ENCODE measurements around the gene IGFL1.
"Not testable (repeated sequence)": the region's sequence is repeated elsewhere in the genome, so short reads cannot be mapped to it uniquely, and the experiment has no call there.

The IGFL1 gene

DNA sequence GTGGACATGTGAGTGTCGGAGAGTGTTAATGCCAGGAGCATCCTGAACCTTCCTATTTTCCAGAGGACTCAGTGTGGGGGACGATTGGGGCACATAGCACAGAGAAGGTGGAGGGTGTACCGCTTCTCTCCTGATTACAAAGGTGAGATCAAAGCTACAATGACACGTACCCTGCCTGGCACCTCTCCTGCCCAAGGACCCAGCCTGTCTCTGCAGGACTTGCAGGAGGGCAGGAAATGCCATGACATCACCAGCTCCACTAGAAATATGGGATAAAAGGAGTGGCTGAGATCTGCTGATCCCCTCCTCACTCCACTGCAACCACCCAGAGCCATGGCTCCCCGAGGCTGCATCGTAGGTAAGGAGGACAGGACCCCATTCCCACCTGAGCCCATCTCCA lies at the start of gene IGFL1:
Gene IGFL1, plus strand, starts transcription at position 301 of the 400 bp plus-strand sequence. Its CDS starts 33 bp downstream, at position 334.
- DNase-seq (ENCODE audit: low spot score) = no peak

DNA sequence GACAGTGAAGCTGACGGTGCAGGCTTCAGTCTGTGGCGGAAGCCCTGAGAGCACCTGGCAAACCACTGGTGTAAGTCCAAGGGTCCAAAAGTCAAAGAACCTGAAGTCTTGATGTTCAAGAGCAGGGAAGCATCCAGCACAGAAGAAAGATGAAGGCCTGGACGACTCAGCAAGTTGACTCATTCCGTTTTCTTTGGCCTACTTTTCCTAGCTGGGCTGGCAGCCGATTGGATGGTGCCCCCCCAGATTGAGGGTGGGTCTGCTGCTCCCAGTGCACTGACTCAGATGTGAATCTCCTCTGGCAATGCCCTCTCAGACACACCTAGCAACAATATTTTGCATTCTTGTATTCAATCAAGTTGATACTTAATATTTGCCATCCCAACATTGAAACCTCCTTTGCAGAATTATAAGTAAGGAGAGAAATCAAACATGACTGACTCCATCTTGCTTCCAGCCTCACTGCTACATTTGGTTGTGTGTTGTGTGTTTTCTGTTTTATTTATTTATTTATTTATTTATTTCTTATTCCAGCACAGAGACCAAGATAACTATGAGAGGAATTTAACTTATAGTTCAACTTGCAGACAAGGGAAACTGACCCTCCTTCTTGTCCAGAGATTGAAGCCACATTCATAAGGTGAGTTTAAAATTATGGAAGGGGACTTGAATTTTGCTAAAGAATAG lies 48.7 kb upstream of the IGFL1 start:
- no peak for DNase-seq (ENCODE audit: low spot score)

DNA sequence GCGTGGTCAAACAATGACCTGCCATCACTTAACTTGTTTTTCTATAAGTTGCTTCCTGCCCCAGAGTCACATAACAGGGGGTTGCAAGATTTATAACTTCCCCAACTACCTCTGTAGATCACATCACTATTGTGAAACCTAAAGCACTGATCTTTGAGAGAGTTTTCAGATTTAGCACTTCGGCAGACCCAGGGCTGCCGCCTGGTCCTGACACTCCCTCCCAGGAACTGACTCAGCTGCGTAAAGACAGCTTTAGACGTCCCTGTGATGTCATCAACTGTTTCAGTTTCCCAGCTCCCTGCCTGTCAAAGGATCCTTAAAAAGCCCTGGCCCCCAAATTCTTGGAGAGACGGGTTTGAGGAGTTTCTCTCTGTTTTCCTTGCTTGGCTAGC lies 48.2 kb upstream of the IGFL1 start:
- DNase-seq (ENCODE audit: low spot score) = peak; percentile 8

DNA sequence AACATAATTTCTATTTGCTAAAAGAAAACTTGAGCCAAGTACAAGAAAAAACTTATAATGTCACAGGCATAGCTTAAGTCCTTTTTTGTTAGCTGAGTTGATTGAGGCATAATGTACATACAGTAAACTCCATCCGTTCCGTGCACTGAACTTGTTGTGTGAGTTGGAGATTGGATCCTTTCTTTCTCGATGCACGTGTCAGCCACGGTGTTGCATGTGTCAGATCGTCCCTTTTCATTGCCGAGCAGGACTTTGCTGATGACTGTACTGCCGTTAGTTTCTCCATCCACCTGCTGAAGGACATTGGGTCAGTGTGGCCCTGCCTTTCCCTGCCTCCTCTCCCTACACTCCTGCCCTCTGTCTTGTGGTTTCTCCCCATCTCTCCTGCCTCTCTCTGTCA lies 47.1 kb upstream of the IGFL1 start:
- DNase-seq (ENCODE audit: low spot score) = no peak

DNA sequence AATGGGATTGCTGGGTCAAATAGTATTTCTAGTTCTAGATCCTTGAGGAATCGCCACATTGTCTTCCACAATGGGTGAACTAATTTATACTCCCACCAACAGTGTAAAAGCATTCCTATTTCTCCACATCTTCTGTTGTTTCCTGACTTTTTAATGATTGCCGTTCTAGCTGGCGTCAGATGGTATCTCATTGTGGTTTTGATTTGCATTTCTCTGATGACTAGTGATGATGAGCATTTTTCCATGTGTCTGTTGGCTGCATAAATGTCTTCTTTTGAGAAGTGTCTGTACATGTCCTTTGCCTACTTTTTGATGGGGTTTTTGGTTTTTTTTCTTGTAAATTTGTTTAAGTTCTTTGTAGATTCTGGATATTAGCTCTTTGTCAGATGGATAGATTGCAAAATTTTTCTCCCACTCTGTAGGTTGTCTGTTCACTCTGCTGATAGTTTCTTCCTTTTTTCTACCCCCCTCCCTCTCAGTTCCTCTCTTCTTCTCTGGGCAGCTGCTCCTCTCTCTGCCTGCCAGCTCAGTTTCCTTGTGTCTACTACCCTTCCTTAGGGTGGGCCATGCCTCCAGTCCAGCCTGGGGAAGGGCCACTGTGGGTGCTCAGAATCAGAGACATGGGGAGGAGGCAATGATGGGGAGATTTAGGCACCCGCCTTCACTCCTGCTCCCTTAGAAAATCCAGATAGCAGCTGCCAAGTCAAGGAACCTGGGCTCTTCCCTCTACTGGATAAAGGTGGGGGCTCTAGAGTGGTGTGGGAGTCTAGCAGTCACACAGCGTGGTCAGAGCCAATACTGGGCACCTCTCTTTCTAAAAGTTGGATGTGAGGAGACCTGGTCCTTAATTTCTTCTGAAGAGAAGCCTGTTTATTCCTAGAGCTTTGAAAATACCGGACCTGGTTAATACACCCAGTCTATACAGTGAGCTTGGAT lies 44.5 kb upstream of the IGFL1 start:
- DNase-seq (ENCODE audit: low spot score) = not testable (repeated sequence)

DNA sequence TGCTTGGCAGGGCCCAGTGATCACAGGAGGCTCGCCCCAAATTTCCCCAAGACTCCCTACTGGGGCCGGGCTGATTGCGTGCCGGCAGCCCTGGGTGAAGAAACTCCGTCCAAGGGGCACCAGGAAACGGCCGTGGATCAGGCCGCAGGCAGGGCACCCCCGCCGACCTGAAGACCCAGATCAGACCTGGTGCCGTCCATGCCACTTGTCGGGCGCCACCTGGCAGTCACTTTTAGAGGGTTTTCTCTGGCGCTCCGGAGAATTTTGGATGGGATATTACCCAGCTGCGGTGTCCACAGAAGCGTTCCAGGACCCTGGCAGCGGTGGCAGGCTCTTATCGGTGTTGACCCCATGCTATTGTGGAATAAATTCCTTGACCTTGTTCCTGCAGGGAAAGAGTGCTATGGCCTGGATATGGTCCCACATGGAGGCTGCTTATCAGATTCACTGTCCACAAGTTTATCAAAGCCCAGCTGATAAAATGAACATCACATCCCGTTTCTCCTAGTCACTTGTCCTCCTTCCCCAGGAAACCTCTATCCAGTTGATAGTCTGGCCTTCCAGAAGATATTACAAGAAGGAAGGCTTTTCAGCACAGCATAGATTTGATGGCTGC lies 43.3 kb upstream of the IGFL1 start:
- no peak for DNase-seq (ENCODE audit: low spot score)

DNA sequence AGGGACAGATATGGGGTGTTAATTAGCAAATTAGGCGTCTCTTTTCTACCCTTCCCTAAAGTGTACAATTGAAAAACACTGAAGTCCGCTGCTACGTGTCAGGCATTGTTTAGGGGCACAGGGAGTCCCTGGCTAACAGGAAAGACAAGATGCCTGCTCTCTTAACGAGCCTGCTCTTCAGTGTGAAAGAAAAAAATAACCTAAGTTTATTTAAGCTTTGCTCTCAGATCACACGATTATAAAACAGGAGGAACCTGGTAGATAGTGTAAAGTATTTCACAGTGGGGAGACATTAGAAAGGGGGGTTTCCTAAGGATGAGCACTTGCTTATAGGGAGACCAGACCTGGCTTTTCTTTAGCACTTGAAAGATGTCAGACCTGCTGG lies 42.8 kb upstream of the IGFL1 start:
- no peak for DNase-seq (ENCODE audit: low spot score)

DNA sequence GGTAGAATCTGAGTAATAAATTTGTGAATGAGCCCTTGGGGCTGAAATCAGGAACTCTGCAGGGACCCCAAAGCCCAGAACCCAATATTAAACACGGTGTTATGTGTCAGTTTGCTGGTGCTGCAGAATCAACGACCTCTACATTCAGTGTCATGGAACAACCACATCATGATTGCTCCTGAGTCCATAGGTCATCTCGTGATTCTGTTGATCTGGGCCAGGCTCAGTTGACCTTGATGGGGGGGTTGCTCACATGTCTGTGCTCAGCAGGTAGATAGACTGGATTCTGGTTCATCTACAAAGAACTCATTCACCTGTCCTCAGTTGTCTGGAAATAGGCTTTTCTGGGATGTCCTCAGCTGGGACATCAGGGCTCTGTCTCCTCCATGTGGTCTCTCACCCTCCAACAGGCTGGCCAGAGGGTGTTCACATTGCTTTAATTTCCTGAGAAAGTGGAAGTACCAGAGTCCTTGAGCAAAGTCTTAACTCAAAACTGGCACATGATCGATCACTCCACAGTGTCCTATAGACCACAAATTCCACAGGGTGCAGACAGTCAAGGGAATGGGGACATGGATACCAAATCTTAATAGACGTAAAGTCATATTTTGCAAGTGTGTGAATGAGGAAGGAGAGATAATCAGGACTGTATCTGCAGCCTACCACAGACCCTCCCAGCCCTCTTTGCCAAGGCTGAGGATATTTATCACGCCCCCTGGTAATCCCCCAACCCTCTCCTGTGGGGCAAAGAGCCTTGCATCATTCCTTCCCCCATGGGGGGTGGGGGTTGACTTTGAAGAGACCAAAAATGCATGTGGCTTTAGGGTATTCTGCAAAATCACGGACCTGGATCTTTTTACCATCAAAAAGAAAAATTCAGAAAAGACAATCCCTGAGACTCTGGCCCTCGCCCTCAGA lies 39.3 kb upstream of the IGFL1 start:
- DNase-seq (ENCODE audit: low spot score) = no peak

DNA sequence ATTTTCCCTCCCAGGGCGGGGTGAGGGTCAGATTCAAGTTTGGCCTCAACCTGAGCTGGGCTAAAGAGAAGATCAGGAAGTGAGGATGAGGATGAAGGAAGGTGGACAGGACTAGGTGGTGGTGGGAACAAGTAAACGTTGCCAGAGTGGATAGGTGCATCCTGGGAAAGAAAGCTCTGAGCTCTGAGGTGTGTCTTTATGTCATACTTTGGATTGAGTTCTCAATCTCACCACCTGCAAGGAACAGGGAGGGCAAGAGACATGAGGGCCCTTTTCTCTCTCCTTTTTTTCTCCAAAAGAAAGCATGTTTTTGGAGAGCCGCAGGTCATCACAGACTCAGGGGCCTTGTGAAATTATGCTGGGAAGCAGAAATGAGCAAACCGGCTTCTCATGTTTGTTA lies 38.2 kb upstream of the IGFL1 start:
- no peak for DNase-seq (ENCODE audit: low spot score)

DNA sequence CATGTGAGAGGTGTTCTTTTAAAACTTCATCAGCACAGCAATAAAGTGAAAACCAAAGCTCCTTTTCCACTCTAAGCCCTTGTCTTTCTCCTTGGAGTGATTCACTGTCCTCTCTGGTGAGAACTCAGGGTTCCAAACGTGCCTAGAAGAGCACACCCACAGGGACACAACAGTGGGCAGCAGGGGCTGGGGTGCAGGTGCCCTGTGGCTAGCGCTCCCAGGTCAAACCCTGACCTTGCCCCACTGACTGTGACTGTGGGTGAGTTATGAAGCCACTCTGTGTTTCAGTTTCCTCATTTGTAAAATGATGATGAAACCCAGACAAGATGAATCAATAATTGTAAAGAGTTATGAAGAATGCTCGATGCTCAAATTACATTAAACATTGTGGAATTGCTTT lies 37.6 kb upstream of the IGFL1 start:
- no peak for DNase-seq (ENCODE audit: low spot score)

DNA sequence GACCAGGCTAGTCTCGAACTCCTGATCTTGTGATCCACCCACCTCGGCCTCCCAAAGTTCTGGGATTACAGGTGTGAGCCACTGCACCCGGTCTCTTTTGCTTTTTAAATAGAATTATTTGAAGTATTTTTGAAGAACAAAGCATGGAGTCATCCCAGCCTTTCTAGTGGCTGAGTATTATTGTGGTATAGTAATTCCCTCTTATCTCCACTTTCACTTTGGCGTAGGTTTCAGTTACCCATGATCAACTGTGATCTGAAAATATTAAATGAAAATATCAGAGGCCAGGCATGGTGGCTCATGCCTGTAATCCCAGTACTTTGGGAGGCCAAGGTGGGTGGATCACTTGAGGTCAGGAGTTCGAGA lies 36.9 kb upstream of the IGFL1 start:
- not testable (repeated sequence) for DNase-seq (ENCODE audit: low spot score)

DNA sequence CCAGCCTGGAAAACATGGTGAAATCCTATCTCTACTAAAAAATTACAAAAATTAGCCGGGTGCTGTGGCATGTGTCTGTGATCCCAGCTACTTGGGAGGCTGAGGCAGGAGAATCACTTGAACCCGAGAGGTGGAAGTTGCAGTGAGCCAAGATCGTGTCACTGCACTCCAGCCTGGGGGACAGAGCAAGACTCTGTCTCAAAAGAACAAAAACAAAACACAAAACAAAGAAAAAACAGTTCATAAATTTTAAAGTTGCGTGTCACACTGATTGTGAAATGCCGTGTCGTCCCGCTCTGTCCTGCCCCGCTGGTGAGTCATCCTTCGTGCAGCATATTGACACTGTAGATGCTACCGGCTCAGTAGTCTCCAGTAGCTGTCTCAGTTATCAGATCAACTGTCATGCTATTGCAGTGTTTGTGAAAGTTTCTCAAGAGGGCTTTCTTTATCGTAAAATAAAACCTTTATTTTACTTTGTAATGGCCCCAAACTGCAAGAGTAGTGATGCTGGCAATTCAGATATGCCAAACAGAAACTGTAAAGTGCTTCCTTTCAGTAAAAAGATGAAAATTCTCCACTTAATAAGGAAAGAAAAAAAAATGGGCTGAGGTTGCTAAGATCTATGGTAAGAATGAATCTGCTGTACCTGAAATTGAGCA lies 36.4 kb upstream of the IGFL1 start:
- DNase-seq (ENCODE audit: low spot score) = peak; percentile 44

DNA sequence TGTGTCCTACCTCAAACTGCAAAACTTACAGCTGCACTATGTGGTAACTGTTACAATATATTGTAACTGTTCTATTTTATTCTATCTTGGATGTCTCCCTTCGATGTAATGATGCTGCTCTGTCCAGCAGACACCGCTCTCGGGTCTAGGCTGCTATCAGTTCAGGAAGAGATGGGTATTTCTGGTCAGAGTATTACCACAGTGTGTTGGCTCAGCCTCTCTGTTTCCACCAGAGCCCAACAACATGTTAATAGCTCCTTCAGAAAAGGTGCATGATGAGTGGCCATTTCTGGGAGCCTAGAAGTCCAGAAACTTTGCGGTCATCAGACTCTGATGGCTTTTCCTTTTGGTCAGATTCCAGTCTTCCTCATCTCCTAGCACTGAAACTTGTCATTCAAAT lies 35.9 kb upstream of the IGFL1 start:
- no peak for DNase-seq (ENCODE audit: low spot score)

DNA sequence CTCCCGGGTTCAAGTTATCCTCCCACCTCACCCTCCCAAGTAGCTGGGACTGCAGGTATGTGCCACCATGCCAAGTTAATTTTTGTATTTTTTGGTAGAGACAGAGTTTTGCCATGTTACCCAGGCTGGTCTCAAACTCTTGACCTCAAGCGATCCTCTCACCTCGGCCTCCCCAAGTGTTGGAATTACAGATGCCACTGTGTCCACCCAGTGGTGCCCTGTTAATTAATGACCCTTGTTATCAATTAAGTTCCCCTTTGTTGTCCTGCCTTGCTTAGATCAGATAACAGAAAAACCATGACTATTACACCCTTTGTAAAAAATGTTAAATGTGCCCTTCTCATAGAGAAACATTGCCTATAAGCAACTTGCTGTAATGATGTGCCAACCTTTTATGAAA lies 34.4 kb upstream of the IGFL1 start:
- DNase-seq (ENCODE audit: low spot score) = no peak

DNA sequence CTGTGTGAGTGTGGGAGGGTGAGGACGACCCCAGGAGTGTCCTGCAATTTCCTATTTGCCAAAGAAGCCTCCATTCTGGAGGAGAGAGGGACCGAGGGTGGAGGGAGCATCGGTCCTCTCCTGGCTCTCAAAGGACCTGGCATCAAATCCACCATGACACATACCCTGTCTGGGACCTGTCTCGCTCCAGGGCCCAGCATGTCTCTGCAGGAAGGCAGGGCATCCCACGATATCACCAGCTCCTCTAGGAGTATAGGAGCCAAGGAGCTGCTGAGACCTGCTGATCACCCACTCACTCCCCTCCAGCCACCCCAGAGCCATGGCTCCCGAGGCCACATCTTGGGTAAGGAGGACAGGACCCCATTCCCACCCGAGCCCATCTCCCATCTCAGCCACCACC lies 33.6 kb upstream of the IGFL1 start:
- DNase-seq (ENCODE audit: low spot score) = not testable (repeated sequence)

DNA sequence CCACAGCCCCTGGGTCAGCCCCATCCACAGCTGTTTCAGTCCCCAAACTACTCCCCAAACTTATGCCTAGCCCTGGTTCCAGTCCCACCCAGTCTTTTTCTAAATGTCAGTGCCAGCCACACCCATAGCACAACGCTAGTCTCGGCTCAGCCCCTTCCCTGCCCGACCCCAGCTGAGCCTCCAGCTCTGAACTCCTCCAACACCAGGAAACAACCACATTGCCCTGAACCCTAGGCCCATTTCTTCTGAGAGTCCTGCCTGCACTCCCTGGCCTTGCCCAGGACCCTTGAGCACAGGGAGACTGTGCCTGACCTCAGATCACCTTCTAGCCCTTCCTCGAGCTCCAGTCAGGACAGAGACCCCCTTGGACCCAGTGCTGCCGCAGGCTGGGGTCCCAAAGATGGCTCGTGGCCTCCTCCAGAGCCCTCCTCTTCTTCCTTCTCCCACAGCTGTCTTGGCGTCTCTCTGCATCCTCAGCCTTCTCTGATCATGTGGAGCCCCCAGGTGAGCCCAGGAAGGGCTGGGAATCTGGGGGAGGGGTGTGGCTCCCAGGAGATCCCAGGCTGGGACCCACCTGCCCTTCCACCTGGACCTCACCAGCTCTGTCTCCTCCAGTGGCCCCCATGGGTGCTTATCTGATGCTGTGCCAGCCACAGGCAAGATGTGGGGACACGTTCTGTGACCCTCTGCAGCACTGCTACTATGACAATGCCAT lies 33.0 kb upstream of the IGFL1 start:
- DNase-seq (ENCODE audit: low spot score) = no peak

DNA sequence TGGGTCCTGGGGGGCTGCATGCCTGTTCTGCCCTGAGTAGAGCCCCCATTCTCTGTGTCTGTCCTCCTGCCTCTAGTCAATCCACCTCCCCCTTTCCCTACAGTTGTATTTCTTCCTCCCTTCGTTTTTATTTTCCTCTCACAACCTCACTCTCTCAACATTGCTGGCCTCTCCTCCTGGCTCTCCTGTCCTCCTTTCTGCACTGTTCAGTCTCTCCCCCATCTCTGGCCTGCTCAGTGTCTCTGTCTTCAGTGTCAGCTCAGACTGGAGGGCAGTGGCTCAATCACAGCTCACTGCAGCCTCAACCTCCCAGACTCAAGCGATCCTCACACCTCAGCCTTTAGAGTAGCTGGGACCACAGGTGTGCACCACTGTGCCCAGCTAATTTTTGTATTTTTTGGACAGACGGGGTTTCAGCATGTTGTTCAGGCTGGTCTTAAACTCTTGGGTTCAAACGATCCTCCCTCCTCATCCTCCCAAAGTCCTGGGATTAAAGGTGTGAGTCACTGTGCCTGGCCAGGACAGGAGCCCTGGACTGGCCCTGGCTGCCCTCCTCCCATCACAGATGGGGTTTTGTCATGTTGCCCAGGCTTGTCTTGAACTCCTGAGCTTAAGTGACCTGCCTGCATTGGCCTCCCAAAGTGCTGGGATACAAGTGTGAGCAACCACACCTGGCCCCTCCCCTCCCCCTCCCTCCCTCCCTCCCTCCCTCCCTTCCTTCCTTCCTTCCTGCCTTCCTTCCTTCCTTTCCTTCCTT lies 32.0 kb upstream of the IGFL1 start:
- DNase-seq (ENCODE audit: low spot score) = no peak

DNA sequence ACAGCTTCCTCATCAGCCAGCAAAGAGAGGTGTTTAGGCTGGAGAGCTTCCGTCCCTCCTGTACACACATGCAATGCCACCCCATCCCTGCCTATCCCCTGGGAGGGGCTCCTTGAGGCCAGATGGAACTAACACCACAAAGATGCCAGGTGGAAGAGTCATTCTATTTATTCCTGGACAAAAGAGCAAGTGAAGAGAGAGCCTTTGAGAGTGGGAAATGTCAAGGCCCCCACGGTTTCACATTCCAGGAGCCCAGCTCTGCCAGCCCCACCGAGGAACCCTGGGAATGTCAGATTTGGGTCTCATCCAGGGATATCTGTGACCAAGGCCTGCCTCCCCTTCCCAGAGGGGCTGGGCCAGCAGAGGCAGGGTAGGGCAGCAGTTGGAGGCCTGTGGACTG lies 30.8 kb upstream of the IGFL1 start:
- no peak for DNase-seq (ENCODE audit: low spot score)

DNA sequence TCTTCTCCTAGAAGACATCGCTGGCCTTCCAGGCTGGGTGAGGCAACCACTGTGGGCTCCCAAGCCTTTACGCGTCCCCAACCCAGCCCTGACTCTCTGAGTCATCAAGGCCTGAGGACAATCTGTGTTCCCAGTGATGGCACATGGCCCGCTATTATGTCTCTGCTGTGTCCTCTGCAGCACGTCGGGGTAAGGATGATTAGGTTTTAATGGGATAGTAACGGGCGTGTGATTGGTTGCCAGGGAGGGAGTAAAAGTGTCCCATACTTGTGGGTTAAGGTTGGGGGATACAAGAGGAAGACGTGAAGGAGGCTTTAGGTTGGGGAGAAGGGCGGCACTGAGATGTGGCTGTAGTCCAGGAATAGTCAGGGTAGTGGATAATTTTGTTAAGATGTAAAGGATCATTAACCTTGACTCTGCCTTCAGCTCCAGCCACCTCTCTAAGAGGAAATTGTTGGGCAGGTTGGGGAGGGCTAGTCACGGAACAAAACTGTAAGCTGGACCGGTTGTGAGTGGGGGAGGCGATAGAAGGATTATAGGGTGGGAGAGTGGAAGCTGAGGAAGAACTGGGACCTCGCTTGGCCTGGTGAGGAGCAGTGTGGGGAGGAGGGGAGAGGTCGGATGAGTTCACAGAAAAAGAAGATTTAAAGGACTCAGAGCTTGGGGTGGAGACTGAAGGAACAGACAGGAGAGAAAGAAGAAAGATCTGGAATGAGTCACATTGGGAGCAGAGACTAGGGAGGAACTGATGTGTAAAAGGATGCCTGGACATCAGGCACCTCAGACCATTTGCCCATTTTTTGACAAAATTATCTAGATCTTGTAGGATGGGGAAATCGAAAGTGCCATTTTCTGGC lies 27.9 kb upstream of the IGFL1 start:
- no peak for DNase-seq (ENCODE audit: low spot score)
